Endothelial cell of umbilical vein (primary cell): Measurements from ENCODE around the gene NFIC. TPM values are rescaled to one million over a fixed set of nuclear protein-coding genes. Genes with fewer than 3 reads are reported as not detected.

ENCODE experiments used
- BruUV-seq: library from RNA; stranded (reverse); fragments of 400-500 nt; replicated peaks from 2 replicates; lab custom pipeline; 2021; lab: Mats Ljungman, UMichigan
- CTCF ChIA-PET: fragments of 300-600, 350-600 bp; sonication (Branson Sonifier 250); formaldehyde crosslinking; loops from one replicate; lab custom pipeline; 2021; ENCODE audit warnings: antibody characterized with exemption, inconsistent platforms; lab: Charles Lee
- POLR2A ChIA-PET: fragments of 300-600, 350-600 bp; sonication (Branson Sonifier 250); formaldehyde crosslinking; loops from one replicate; lab custom pipeline; 2021; ENCODE audit warnings: antibody characterized with exemption, inconsistent platforms; lab: Charles Lee
- DNase-seq: peaks from one replicate; pipeline ENCODE4 v3.0.0-alpha.2; 2011; ENCODE audit warnings: low read depth, low spot score
- FAIRE-seq: peaks from 2 replicates; lab custom pipeline; 2011; peaks lifted over from hg19 to GRCh38; lab: Jason Lieb, UNC
- H2AFZ ChIP-seq: 2 replicates; pipeline ENCODE4 v1.6.0; 2012; ENCODE audit warnings: low read depth, low read length, control low read depth, inconsistent platforms
- H3K27ac ChIP-seq: 2 replicates; pipeline ENCODE4 v1.5.1; 2011; ENCODE audit warnings: low read depth, mild to moderate bottlenecking, control low read depth, low read length, moderate library complexity; ENCODE audit not compliant: insufficient read depth
- H3K27me3 ChIP-seq, 2 experiments: 2 replicates each; pipeline versions ENCODE4 v1.6.0 to v1.6.1; 2011; ENCODE audit warnings: low read length in 2 of 2, mixed read lengths in 1 of 2; ENCODE audit not compliant: control insufficient read depth in 2 of 2, insufficient read depth in 2 of 2
- H3K36me3 ChIP-seq, 2 experiments: 2 replicates in 1 of 2; 3 replicates in 1 of 2; pipeline ENCODE4 v1.5.1; 2011; ENCODE audit warnings: low read length in 2 of 2, mild to moderate bottlenecking in 1 of 2, moderate library complexity in 1 of 2; ENCODE audit not compliant: control insufficient read depth in 2 of 2, insufficient read depth in 2 of 2; ENCODE audit errors: extremely low read depth in 1 of 2
- H3K4me1 ChIP-seq: 3 replicates; pipeline ENCODE4 v1.5.1; 2011; ENCODE audit warnings: mild to moderate bottlenecking, low read length; ENCODE audit not compliant: control insufficient read depth, insufficient read depth; ENCODE audit errors: extremely low read depth
- H3K4me2 ChIP-seq: 2 replicates; pipeline ENCODE4 v1.6.1; 2011; ENCODE audit warnings: low read length, control low read depth, mixed read lengths; ENCODE audit not compliant: insufficient read depth
- H3K4me3 ChIP-seq, 3 experiments: fragments of 200-600 bp in 1 of 3; sonication (generic), shearing (Covaris generic) in 1 of 3; replicated peaks in 1 of 3; 2 replicates each; pipeline ENCODE4 v1.5.1; 2011 to 2016; ENCODE audit warnings: control low read depth in 3 of 3, low read length in 3 of 3, mild to moderate bottlenecking in 2 of 3, inconsistent platforms in 1 of 3, low read depth in 1 of 3, moderate library complexity in 1 of 3; ENCODE audit not compliant: insufficient read depth in 1 of 3
- H3K79me2 ChIP-seq: 2 replicates; pipeline ENCODE4 v1.6.0; 2012; ENCODE audit warnings: low read length, inconsistent platforms; ENCODE audit not compliant: control insufficient read depth, insufficient read depth
- H3K9ac ChIP-seq: replicated peaks from 2 replicates; pipeline ENCODE3; 2011; ENCODE audit warnings: low read length, control low read depth; ENCODE audit not compliant: insufficient read depth; ENCODE audit errors: extremely low read depth
- H3K9me1 ChIP-seq: replicated peaks from 3 replicates; pipeline ENCODE4 v1.6.0; 2011; ENCODE audit warnings: mild to moderate bottlenecking, low read length; ENCODE audit not compliant: control insufficient read depth, insufficient read depth; ENCODE audit errors: extremely low read depth
- H3K9me3 ChIP-seq: replicated peaks from 2 replicates; pipeline ENCODE4 v1.5.1; 2012; ENCODE audit warnings: low read length, inconsistent platforms; ENCODE audit not compliant: control insufficient read depth, insufficient read depth
- H4K20me1 ChIP-seq: replicated peaks from 2 replicates; pipeline ENCODE3; 2011; ENCODE audit warnings: mild to moderate bottlenecking, low read length; ENCODE audit not compliant: control insufficient read depth, insufficient read depth; ENCODE audit errors: extremely low read depth
- CTCF ChIP-seq, 2 donors: IDR thresholded peaks; 1 replicate in 1 of 2; 2 replicates in 1 of 2; pipeline ENCODE4 v1.5.1; 2011; ENCODE audit warnings: low read length in 2 of 2, mild to moderate bottlenecking in 2 of 2, moderate library complexity in 2 of 2, control low read depth in 1 of 2, inconsistent platforms in 1 of 2, low read depth in 1 of 2; ENCODE audit not compliant: insufficient read depth in 1 of 2; ENCODE audit errors: extremely low read depth in 1 of 2
- EZH2 ChIP-seq: IDR thresholded peaks from 2 replicates; pipeline ENCODE4 v1.6.1; 2012; ENCODE audit warnings: borderline replicate concordance, low read depth, mild to moderate bottlenecking, moderate library complexity, low read length, inconsistent platforms; ENCODE audit not compliant: severe bottlenecking
- FOS ChIP-seq: IDR thresholded peaks from 2 replicates; pipeline ENCODE4 v1.6.1; 2011; ENCODE audit warnings: mild to moderate bottlenecking, low read length, moderate library complexity, borderline replicate concordance; ENCODE audit not compliant: insufficient read depth
- GATA2 ChIP-seq: IDR thresholded peaks from 2 replicates; pipeline ENCODE4 v1.7.0; 2011; ENCODE audit warnings: low read depth, mild to moderate bottlenecking, moderate library complexity, mixed read lengths, low read length; ENCODE audit not compliant: insufficient read length, insufficient read depth
- JUN ChIP-seq: IDR thresholded peaks from 2 replicates; pipeline ENCODE4 v1.6.1; 2011; ENCODE audit warnings: borderline replicate concordance, low read depth; ENCODE audit not compliant: insufficient read length, insufficient read depth
- MAX ChIP-seq: IDR thresholded peaks from 2 replicates; pipeline ENCODE4 v1.6.1; 2011; ENCODE audit not compliant: insufficient read depth, insufficient read length
- MYC ChIP-seq: IDR thresholded peaks from one replicate; pipeline ENCODE4 v1.6.1; 2011; ENCODE audit warnings: mild to moderate bottlenecking, low read depth, low read length
- POLR2A ChIP-seq: IDR thresholded peaks from 2 replicates; pipeline ENCODE4 v1.6.1; 2012; ENCODE audit warnings: low read depth, mild to moderate bottlenecking, control low read depth, low read length
- POLR2AphosphoS5 ChIP-seq: IDR thresholded peaks from 2 replicates; pipeline ENCODE4 v1.6.1; 2012; ENCODE audit warnings: low read depth, mild to moderate bottlenecking, control low read depth, low read length, moderate library complexity; ENCODE audit not compliant: insufficient read depth
- dilution Hi-C: fragments of 300-500 bp; cut with MboI; formaldehyde crosslinking; loops from one replicate; pipeline ENCODE4 v1.15.0; 2019; ENCODE audit warnings: low sequenced_read_pairs; ENCODE audit not compliant: extremely low pct_ligation_motif_present
- intact Hi-C: fragments of 100-400 bp; cut with micrococcal nuclease; formaldehyde crosslinking; loops from one replicate; pipeline ENCODE4 v1.10.0; 2022
- polyA plus RNA-seq, 4 experiments: library from polyadenylated mRNA; depleted of rRNA in 3 of 4; stranded (reverse) in 3 of 4; unstranded in 1 of 4; fragments of >200 nt; gene quantifications; 2 replicates each; pipeline versions ENCODE4 v1.2.1 to v1.2.3, GENCODE V29; 2011 to 2012; ENCODE audit warnings: missing spikeins in 1 of 4
- total RNA-seq: library from RNA; stranded (reverse); gene quantifications from 2 replicates; pipeline ENCODE4 v1.2.3, GENCODE V29; 2021

Gene NFIC
- total and polyA plus RNA-seq, 2 donors (not counting 3 experiments of a cell fraction or from before 2014, with no cell fraction given), result 11.4 to 133 TPM

DNA sequence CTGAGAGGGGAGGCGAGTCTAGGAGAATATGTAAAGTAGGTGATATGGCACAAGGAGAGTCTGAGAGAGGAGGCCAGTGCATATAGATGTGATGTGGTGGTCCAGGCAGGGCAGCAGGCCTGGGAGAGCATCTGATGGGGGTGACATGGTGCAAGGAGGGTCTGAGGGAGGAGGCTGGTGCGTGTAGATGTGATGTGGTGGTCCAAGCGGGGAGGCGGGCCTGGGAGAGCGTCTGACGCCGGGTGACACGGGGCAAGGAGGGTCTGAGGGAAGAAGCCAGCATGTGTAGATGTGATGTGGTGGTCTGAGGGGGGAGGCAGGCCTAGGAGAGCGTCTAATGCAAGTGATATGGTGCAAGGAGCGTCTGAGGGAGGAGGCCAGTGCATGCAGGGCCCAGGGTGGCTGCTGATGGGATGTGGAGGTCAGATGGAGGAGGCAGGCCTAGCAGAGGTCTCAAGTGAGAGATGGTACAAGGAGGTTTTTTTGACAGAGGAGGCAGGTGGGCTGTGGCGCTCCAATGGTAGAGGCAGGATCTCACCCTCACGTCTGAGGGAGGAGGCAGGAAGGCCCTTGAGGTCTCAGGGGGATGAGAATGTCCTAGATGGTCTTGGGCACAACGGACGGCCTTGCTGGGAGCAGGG lies 16.2 kb downstream of the NFIC start:
- no peak overlapping the region for H3K9ac ChIP-seq
- TF ChIP-seq EZH2 (no peak), POLR2AphosphoS5 (no peak), MYC (no peak), POLR2A (no peak), JUN (no peak), MAX (no peak), CTCF (IDR thresholded peaks at IDR 0.05; ENCODE audit: extremely low read depth in 1 of 2, insufficient read depth in 1 of 2, low read depth in 1 of 2, low read length in 2 of 2) (no peak), GATA2 (no peak), FOS (no peak)
- DNase-seq (no peak), FAIRE-seq (no peak)
- H3K4me3 ChIP-seq, result no peak overlapping the region
- no peak overlapping the region for H3K27ac ChIP-seq
- H3K79me2 ChIP-seq, result peaks cover 87% of the 10 kb centered on the region
- peaks cover 10% of the 10 kb centered on the region for H3K4me1 ChIP-seq
- H2AFZ ChIP-seq, result no peak overlapping the region
- H3K9me3 ChIP-seq, result no peaks in the 10 kb centered on the region
- ChIA-PET CTCF (no interaction called here), POLR2A (no interaction called here)
- H3K36me3 ChIP-seq, result peaks cover 0 to 24% of the 10 kb centered on the region in 2 experiments
- H3K27me3 ChIP-seq, result no peaks in the 10 kb centered on the region
- H3K9me1 ChIP-seq, result no peaks in the 10 kb centered on the region
- no TSS peak for BruUV-seq
- no peak overlapping the region for H3K4me2 ChIP-seq
- dilution Hi-C loops, result no loop called here
- no peaks in the 10 kb centered on the region for H4K20me1 ChIP-seq
- intact Hi-C loops, result no loop called here
